Measurements from ENCODE around the gene GSX2. TPM values are rescaled to one million over a fixed set of nuclear protein-coding genes. Genes with fewer than 3 reads are reported as not detected.

GSX2 gene
- total and polyA plus RNA-seq, 11 donors = 0.04 TPM; not detected in 10

GRCh38 chr4:54085284-54085683 is 14.7 kb upstream of the GSX2 start:
- no peaks in the 10 kb centered on the region for H3K27me3 ChIP-seq
- H3K9me3 ChIP-seq = no peaks in the 10 kb centered on the region
- H3K27ac ChIP-seq = peak overlapping the region in 4 of 12 donors; percentile 2 to 34 (median 20)
- peak in 4 of 5 donors; percentile 29 to 72 (median 46) for DNase-seq
- H3K4me1 ChIP-seq = peaks cover 0 to 12% (median 0%) of the 10 kb centered on the region in 12 donors
- TF ChIP-seq POLR2A (IDR thresholded peaks at IDR 0.05) = no peak
- TF ChIP-seq CTCF (IDR thresholded peaks at IDR 0.05) = no peak
- H3K36me3 ChIP-seq = no peaks in the 10 kb centered on the region
- ATAC-seq = peak; percentile 71 to 87 (median 82)
- WGBS, 4 donors = 83 to 89% (median 84%) methylated on average over 3 of the region's 3 CpGs
- no peak overlapping the region for H3K4me3 ChIP-seq
- intact Hi-C loops (cut with DNase I) = no loop called here

DNA sequence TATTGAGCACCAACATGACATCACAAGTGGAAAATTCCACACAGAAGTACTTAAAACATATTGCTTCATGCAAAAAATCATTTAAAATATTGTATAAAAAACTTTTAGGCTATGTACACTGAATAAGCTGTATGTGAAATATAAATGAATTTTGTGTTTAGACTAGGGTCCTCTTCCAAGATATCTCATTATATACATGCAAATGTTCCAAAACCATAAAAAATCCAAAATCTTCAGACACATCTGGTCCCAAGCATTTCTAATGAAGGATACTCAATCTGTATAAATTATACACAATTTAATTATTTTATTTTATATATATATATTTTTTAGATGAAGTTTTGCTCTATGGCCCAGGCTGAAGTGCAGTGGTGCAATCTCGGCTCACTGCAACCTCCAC is 10.1 kb upstream of the GSX2 start:
- Histone ChIP-seq H3K4me1 (peaks cover 0 to 24% (median 10%) of the 10 kb centered on the region in 12 donors), H3K9me3 (no peaks in the 10 kb centered on the region), H3K27ac (no peak overlapping the region), H3K4me3 (no peak overlapping the region), H3K27me3 (peaks cover 10 to 41% (median 29%) of the 10 kb centered on the region in 9 donors), H3K36me3 (no peaks in the 10 kb centered on the region)
- DNase-seq (no peak), ATAC-seq (no peak)
- WGBS, 4 donors = 94 to 100% (median 98%) methylated on average over 1 of the region's 1 CpG
- intact Hi-C loops (cut with DNase I) = no loop called here
- TF ChIP-seq POLR2A (IDR thresholded peaks at IDR 0.05) (no peak), CTCF (IDR thresholded peaks at IDR 0.05) (no peak)

DNA sequence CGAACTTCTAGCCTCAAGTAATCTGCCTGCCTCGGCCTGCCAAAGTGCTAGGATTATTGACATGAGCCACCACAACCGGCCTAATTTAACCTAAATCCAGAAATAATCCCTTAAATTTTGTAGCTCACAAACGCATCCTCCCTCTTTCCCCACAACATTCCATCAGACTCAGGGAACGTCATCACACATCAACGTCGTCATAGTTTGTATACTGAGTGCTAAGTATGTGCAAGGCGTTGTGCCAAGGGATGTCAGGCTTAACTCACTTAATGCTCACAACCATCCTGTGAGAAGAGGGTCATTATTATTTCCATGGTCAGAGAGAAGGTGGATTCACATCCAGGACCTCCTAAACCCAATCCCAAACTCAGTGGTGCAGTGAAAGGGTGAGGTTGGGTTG is 9.6 kb upstream of the GSX2 start:
- DNase-seq (no peak), ATAC-seq (no peak)
- intact Hi-C loops (cut with DNase I) = no loop called here
- no peaks in the 10 kb centered on the region for H3K9me3 ChIP-seq
- H3K36me3 ChIP-seq = no peaks in the 10 kb centered on the region
- peaks cover 0 to 24% (median 9%) of the 10 kb centered on the region in 12 donors for H3K4me1 ChIP-seq
- H3K27ac ChIP-seq = no peak overlapping the region
- peaks cover 15 to 47% (median 34%) of the 10 kb centered on the region in 9 donors for H3K27me3 ChIP-seq
- no peak for TF ChIP-seq CTCF (IDR thresholded peaks at IDR 0.05)
- TF ChIP-seq POLR2A (IDR thresholded peaks at IDR 0.05) = no peak
- H3K4me3 ChIP-seq = no peak overlapping the region
- 70 to 92% (median 82%) methylated on average over 8 of the region's 8 CpGs for WGBS, 4 donors

- Histone ChIP-seq H3K4me3 (peak overlapping the region; percentile 25 to 62 (median 50)), H3K9me3 (no peaks in the 10 kb centered on the region), H3K27ac (peak overlapping the region in 2 of 12 donors; percentile 4 to 5), H3K27me3 (peaks cover 21 to 53% (median 40%) of the 10 kb centered on the region in 9 donors), H3K4me1 (peaks cover 0 to 24% (median 9%) of the 10 kb centered on the region in 12 donors), H3K36me3 (no peaks in the 10 kb centered on the region)
- intact Hi-C loops (cut with DNase I) = no loop called here
- peak; percentile 63 to 85 (median 79) for ATAC-seq
- 19 to 22% (median 20%) methylated on average over 25 to 27 of the region's 27 CpGs for WGBS, 4 donors
- DNase-seq = peak; percentile 25 to 66 (median 54)
- no peak for TF ChIP-seq POLR2A (IDR thresholded peaks at IDR 0.05)
- no peak for TF ChIP-seq CTCF (IDR thresholded peaks at IDR 0.05)
These were observed 8.9 kb upstream of the GSX2 start for GRCh38 chr4:54090804-54091623.
